ENCODE results near the gene CAPN9.

GRCh38 chr1:230796626-230797025, 49.4 kb downstream of the CAPN9 start:
- TF ChIP-seq POLR2AphosphoS5 (IDR thresholded peaks at IDR 0.05; ENCODE audit: borderline replicate concordance, low read depth, low read length) (no peak), EZH2 (IDR thresholded peaks at IDR 0.05) (no peak)

Measured in SK-N-MC (cell line).